NCI-H2196 treated with DMSO at 0.1 percent for 48 hours (cell line): ENCODE data around the gene SMLR1.

Source experiments
- DNase-seq: peaks from one replicate; lab custom pipeline; 2025; ENCODE audit not compliant: unreplicated experiment; lab: John Stamatoyannopoulos, UW

Gene SMLR1

DNA sequence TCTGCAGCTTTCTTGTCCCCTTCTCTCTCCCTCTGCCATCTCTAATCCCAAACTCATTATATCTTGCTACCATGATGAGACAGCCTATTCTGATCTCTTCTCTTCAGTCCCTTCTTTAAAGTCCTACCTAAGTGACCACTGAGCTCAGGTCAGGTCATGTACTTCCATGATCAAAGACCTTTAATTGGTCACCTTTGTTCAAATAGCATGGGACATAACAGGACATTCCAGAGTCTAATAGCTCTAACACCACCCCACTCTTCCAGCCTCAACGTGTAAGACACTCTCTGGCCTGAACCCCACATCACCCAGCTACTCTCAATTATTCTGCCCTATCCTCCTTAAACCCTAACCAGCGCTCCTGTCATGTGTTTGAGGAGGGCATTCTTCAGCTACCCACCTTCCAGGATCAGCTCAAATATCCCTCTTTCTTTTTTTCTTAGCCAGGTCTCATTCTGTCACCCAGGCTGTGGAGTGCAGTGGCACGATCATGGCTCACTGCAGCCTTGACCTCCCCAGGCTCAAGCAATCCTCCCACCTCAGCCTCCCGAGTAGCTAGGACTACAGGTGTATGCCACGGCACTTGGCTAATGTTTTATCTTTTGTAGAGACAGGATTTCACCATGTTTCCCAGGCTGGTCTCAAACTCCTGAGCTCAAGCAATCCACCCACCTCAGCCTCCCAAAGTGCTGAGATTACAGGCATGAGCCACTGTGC, 2.1 kb upstream of the SMLR1 start:
- no peak for DNase-seq

GRCh38 chr6:130825772-130826441, 1.3 kb upstream of the SMLR1 start:
- DNase-seq, result no peak

- DNase-seq, result no peak
Measured at GRCh38 chr6:130826442-130827246, 562 bp upstream of the SMLR1 start.

GRCh38 chr6:130829333-130829910, 2.2 kb downstream of the SMLR1 start:
- no peak for DNase-seq

GRCh38 chr6:130831607-130832006, 4.4 kb downstream of the SMLR1 start:
- DNase-seq, result no peak

DNA sequence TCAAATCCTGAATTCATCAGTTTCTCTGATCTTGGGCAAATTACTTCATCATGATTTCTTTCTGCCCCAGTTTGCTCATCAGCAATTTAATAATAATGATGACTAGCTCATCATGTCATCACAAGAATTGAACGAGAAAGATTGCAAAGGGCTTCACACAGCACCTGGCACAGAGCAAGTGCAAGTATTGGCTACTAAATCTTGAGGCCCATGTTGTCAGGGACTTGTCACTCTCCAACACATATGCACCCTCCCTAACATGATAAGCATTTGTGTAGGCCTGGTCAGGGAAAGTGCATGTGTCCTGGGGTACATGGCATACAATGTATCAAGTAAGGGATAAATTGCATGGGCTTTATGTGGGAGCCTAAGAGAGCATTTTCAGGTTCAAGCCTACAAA, 6.4 kb downstream of the SMLR1 start:
- DNase-seq, result no peak

DNA sequence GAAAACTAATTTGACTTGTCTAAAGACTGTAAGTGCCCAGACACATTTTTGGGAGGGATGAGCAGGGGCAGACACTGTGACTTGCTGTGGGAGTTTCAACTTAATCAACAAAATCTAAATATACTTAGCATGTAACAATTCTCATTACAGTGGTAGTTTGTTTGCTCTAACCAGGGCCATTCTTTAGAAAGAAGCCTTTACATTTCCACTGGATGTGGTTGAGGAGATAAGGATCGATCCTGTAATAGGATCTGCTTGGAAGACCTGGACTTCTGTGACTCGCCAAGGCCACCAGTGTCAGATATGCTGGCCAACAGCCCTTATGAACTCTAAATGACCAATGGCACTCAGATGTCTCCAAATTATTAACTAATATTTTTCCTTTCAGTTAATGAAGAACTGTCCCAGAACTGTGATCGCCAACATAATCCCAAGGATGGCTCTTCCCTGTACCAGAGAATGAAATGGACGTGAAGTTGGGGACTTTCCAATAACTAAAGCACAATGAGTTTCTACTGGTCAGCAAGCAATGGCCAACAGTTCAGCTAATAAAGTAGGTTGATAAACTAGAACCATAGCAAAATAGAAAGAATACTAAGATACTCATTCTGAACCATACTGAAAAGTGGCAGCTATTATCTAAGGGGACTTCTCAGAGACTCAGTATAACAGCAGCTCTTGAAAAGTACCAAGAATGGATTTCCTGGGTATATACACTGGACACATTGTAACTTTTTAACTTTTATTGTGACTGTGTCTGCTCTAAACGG, 7.5 kb downstream of the SMLR1 start:
- DNase-seq, result no peak

GRCh38 chr6:130836055-130836640, 8.9 kb downstream of the SMLR1 start:
- DNase-seq, result no peak

GRCh38 chr6:130837067-130837466, 9.9 kb downstream of the SMLR1 start:
- no peak for DNase-seq

DNA sequence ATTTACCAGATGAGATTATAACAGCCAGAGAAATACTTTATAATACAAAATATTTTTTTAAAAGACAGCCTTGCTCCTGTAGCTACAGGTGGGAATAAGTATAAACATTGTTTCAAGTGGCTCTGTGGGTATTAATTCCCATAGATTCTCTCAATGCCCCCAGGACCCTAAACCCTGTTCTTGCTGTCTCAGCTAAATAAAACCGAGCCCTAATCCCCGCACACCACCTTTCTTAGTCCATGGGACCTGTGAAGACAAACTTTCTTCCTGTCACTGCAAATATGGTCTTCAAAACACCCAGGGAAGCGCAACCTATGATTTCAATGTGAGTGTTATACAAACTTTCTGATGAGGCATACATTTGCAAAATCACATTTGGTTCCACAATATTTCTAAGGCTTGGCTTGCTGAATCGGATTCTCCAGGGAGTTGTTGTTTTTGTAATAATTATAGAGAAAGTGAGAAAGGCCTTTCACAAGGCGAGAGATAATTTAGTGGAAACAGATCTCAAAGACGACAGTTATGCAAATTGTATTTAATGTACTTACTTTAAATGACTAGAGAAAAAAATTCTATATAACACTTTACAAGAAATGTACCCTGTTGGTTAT, 11.1 kb downstream of the SMLR1 start:
- DNase-seq, result no peak

DNA sequence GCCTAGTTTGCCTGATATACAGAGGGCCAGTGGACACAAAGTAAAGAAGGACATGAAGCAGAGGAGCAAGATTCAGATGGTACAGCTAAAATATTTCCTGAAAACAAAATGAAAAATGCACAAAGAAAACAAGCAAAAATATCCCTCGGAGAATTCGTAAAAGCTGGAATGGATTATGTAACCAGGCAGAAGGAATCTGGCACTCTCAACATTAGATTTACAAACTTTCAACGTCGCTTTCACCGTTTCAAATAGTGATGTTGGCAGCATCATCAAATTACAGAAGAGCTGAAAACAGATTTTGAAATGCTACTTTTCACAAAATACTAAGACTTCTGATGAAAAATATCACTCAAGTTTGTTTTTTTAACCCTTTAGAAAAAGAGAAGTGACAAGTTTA, 11.7 kb downstream of the SMLR1 start:
- DNase-seq, result no peak

DNA sequence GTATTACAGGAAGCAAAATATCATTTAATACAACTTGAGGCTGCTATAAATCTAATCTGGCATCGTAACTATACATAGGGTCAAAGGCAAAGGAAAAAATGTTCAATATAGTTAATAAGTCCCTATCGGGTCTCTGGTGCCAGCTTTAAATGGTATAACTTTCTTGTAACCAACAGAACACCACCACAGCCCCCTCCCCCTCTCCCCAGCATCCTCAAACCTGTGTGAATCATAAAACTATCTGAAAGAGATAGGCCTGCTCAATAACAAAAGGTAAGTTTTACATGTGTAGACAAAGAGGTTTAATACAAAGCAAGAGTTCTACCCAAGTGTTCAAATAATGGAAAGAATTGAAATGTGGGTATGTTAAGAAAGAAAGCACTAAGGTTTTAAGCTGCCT, 12.2 kb downstream of the SMLR1 start:
- no peak for DNase-seq

GRCh38 chr6:130840050-130840449, 12.8 kb downstream of the SMLR1 start:
- no peak for DNase-seq

DNA sequence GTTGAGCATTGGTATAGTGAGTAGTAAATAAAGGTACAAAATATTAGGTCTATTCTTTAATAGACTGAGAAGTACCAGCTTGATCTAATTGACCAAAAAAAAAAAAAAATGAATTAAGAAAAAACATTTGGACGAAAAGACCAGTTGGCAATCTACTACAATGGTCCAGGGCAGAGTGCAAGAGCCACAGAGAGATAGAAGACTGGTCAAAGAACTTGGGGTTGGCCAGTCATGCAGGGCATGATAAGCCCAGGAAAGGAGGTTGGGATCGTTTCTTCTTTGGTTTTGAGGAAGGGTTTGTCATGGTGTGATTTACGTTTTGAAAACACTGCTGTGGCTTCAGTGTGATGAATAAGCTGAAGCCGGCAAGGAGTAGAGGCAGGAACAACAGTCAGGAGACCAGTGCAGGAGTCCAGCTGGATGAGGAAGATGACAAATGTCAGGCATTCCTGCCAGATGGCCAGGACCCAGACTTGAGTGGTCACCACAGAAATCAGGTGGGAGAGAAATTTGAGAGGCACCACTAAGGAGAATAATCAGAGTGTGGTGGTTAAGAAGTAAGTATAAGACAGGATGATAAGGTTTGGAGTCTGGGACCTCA, 14.0 kb downstream of the SMLR1 start:
- no peak for DNase-seq

DNA sequence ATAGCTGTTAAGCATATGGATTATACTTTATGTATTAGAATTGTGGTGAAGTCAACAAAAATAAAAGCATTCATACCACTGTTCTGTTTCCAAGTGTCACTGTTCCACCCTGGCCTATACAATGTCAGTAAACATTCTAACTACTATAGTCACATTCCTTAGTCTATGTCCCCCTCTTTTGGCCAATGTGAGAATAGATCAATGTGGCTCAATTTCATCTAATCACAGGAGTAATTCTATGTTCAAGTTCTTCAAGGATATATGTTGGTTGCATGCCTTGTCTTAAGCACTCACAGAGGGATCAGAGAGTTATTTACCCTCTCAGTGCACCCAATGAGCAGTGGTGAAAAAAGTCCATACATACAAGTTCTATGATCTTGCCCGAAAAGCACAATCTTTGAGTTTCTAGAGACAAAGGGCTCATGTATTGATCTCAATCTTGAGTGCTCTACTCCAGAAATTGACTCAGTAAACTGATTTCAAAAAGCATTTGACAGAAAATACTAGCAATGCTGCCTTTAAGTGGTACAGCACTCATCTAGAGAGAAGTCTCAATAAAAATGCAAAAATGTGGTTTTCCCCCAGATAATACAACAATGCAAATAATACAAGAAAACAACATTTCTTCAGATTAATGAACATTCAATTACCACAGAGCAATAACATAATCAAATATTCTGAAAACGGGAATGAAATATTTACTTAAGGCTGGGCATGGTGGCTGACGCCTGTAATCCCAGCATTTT, 16.5 kb downstream of the SMLR1 start:
- DNase-seq, result no peak

DNA sequence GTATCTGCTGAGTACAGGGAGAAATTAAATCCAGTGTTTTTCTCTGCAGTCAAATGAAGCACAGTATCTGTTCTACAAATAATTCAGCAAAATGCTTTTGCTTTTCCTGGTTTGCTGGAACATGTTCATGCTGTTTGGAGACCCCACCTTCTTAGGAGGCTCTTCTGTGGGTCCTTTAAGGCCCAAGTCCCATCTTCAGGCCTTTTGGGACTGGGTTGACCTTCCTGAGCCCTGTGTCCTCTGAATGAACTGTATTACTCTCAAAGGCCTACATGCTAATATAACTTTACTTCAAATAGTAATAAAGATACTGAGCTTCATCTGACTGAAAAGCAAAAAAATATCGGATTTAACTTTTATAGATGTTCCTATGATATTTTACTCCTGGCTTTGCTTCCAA, 19.3 kb downstream of the SMLR1 start:
- no peak for DNase-seq

- no peak for DNase-seq
Measured at GRCh38 chr6:130847001-130847910, 20.1 kb downstream of the SMLR1 start.

GRCh38 chr6:130848945-130849344, 21.7 kb downstream of the SMLR1 start:
- no peak for DNase-seq
